CD1c-positive myeloid dendritic cell (primary cell): ENCODE results near the gene MIA.
"Not testable (repeated sequence)": the region's sequence is repeated elsewhere in the genome, so short reads cannot be mapped to it uniquely, and the experiment has no call there.

Experiments
- DNase-seq: peaks from one replicate; pipeline ENCODE4 v3.0.0-alpha.2; 2016; ENCODE audit errors: extremely low spot score

MIA gene

DNA sequence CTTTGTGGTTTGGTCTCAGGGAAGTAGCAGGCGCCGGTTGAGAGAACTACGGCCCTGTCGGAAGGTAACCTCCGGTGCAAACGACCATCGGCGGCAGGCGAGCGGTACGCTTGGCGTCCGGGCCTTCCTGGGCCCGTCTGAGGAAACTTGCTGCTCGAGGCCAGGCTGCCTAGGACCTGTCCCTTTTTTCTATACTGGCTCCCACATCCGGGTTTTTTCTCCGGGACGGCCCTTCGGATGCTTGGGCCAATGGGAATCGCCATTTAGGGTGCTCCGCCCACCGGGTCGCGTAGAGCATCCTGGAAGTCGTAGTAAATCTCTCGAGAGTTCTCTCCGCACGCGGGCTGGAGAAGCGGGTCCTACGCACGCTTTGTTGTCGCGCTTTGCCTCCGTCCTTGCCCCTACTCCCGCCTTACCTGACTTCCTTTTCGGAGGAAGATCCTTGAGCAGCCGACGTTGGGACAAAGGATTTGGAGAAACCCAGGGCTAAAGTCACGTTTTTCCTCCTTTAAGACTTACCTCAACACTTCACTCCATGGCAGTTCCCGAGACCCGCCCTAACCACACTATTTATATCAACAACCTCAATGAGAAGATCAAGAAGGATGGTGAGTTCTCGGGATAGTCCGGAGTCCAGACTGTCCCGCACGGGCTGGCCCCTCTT is 24.3 kb upstream of the MIA start, which contains the start of gene SNRPA:
Gene SNRPA (plus strand): TSS at position 330 of the 664 bp plus-strand sequence. CDS start 206 bp downstream, at position 536.
- DNase-seq, result peak; percentile 99

- DNase-seq, result no peak
Observed at GRCh38 chr19:40752257-40752781, 23.0 kb upstream of the MIA start.

DNA sequence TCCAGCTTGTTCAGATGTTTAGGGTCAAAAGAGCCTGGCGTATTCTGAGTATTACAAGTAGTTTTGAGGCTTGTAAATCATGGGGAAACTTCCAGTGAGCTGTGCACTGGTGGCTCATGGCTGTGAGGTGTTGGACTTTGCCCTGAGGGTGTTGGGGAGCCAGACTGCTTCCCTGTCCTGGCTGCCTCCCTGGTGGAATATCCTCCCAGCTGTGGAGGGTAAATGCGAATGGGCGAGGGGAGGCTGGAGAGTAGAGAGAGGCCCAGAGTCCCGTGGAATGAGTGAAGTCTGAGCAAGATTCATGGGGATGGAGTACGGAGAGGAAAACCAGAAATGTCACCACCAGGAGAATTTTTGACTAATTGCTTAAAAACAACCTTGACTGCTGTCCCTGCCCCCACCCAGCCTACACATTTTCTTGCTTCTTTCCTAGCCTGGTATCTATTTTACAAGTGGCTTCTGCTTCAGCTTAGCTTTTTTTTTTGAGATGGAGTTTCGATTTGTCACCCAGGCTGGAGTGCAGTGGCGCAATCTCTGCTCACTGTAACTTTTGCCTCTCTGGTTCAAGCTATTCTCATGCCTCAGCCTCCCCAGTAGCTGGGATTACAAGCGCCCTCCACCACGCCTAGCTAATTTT is 20.6 kb upstream of the MIA start:
- DNase-seq, result peak; percentile 80

GRCh38 chr19:40755248-40755624 is 20.1 kb upstream of the MIA start:
- peak; percentile 14 for DNase-seq

- peak; percentile 31 for DNase-seq
Observed at GRCh38 chr19:40755791-40756190, 19.5 kb upstream of the MIA start.

- DNase-seq, result no peak
Observed at GRCh38 chr19:40756502-40757110, 18.7 kb upstream of the MIA start.

- no peak for DNase-seq
Observed at GRCh38 chr19:40758491-40758890, 16.8 kb upstream of the MIA start.

DNA sequence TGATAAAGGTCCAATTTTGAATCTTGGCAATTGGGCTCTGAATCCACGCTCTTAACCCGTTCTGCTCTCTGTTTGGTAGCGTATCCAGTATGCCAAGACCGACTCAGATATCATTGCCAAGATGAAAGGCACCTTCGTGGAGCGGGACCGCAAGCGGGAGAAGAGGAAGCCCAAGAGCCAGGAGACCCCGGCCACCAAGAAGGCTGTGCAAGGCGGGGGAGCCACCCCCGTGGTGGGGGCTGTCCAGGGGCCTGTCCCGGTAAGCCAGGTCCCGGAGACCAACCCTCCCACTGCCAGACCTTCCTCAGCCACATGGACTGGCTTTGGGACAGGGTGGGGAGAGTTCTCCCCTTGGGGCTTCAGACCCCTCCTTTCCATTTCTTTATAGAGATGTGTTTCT is 16.0 kb upstream of the MIA start:
- no peak for DNase-seq

- no peak for DNase-seq
Observed at GRCh38 chr19:40762754-40763470, 12.4 kb upstream of the MIA start.

DNA sequence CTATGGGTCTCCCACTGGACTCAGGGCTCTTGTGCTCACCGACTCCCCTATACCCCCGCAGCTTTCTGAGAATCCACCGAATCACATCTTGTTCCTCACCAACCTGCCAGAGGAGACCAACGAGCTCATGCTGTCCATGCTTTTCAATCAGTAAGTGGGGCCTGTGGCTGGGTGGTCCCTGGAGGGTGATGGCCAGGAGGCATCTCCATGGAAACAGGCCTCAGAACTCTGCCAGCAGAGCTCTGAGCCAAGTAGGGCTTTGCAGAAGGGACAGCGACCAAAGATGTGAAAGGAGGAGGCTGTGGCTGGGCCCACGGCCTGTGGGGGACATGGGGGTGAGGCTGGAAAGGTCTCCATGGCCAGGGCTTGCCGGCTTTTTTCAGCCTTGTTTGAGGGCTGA is 11.8 kb upstream of the MIA start:
- no peak for DNase-seq

- DNase-seq, result no peak
Observed at GRCh38 chr19:40763963-40764362, 11.4 kb upstream of the MIA start.

GRCh38 chr19:40766385-40766784 is 8.9 kb upstream of the MIA start:
- DNase-seq, result not testable (repeated sequence)

GRCh38 chr19:40768869-40769268 is 6.5 kb upstream of the MIA start:
- no peak for DNase-seq

- DNase-seq, result peak; percentile 17
Observed at GRCh38 chr19:40771101-40771862, 4.0 kb upstream of the MIA start.

- DNase-seq, result no peak
Observed at GRCh38 chr19:40775632-40776022, 306 bp downstream of the MIA start.

GRCh38 chr19:40776364-40776763 is 1.0 kb downstream of the MIA start:
- no peak for DNase-seq

- peak; percentile 98 for DNase-seq
Observed at GRCh38 chr19:40776932-40777644, 1.8 kb downstream of the MIA start.

DNA sequence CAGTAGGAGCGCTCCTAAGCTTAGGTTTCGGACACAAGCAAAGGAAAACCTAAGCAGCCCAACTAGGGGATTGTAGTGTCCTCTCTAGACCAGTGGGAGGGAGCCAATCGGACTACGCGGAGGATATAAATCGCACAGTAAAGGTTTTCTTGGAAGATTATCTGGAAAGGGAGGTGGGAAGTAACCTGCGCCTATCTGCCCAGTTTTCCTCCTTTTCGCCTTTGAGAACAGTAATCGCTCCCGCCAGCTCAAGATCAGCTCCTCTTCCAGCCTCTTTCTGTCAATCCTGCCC is 2.3 kb downstream of the MIA start:
- no peak for DNase-seq

- peak; percentile 100 for DNase-seq
Observed at GRCh38 chr19:40777937-40778705, 2.8 kb downstream of the MIA start, which contains the start of gene RAB4B. TSS of gene RAB4B (plus strand) at chr19:40778247. CDS start at chr19:40778376, 129 bp downstream.

- peak; percentile 61 for DNase-seq
Observed at GRCh38 chr19:40778706-40779284, 3.5 kb downstream of the MIA start.
